ENCODE measurements around the gene CAMK1D.

Gene CAMK1D

DNA sequence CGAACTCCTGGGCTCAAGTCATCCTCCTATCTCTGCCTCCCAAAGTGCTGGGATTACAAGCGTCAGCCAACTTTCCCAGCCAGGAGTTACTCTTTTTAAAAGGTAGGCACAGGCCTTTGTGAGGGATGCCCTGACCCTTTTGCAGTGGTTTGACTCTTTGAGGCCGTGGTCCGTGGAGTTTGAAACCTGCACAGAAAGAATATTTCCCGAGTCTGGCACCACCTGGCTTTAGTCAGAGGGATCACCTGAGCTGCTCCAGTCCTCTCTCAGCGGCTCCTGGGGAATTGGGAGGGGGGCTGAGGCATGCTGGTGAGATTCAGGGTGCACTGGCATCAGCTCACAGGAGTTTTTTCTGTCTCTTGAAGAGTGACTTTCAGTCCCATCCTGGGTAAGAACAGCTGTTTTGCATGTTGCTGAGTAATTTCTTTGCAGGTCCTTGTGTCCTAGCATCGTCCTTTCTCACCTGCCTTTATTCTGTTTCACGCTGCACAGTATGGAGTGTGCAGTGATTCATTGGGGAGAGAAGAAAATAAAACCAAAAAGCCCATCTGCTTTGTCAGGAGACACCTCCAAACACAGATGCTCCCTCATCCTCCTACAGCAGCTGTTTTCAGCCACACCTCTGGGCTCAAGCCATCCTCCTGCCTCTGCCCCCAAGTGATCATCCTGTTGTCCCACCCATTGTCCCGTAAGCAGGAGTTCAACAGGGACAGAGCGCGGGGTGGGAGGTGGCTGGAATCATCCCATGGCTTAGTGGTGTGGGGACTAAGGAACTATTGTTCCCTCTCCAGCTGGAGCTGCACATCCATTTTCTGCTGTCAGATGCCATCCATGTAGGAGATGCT, 284.7 kb downstream of the CAMK1D start:
- no peak for DNase-seq

DNA sequence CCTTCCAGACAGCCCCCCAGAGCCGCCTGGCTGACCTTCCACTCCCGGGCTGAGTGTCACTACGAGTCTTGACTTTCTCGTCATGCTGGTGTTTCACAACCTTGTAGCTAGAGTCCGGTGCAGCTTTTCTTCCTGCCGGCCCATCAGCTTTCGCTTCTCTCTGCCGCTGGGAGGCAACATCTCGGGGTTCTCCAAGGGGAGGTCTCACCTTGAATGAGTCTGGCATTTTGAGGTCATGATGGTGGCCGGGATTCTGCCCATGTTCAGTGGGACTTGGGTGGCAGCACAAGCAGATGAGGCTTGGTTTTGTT, 285.2 kb downstream of the CAMK1D start:
- DNase-seq, result no peak

DNA sequence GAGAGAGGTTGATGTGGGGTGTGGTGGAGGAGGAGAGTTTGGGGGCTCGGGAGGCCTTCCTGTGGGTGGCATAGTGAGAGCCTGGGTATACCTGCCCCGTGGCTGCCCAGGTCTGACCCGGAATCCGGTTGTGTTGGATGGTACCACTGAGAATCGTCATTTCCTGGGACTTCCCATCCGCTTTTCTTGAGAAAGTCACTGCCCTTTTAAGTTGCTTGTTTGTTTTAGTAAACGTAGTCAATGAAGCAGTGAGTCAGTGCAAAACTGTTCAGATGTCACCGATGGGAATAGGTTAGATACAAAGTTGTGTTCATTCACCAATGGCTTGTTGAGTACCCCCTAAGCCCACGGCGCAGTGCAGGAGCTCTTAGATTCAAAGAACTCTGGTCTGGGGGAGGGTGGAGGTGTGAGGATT, 285.8 kb downstream of the CAMK1D start:
- no peak for DNase-seq

DNA sequence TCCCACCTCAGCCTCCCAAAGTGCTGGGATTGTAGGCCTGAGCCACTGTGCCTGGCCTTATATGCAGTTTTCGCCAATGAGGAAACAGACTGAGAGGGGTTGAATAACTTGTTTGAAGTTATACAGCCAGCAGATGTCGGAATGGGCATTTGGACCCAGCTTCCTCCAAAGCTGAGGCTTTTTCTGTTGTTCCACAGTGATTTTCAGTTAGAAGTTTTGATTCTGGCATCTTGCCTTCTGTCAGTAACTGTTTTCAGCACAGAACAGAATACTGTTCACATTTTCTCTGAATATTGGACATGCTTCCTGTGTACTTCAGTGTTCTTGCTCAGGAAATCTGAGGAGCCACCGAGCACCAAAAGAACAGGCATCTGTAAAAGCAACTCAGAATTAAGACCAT, 287.2 kb downstream of the CAMK1D start:
- DNase-seq, result no peak

DNA sequence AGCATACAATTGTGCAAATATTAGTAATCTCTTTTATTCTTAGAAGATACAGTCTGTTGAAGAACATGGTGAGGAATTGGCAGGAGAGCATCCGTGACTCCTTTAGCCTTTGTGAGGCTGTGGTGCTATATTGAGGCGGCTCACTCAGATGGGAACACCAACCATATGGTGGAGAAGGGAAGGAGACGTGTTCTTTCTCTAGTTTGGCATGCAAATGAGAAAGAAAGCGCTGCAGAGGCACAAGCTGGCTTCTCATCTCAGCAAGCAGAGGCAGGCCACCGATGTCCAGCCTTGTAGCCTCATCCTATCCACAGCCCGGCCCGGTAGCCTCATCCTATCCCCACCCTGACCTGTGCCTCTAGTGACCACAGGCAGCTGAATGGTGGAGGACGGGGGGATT, 288.3 kb downstream of the CAMK1D start:
- no peak for DNase-seq

DNA sequence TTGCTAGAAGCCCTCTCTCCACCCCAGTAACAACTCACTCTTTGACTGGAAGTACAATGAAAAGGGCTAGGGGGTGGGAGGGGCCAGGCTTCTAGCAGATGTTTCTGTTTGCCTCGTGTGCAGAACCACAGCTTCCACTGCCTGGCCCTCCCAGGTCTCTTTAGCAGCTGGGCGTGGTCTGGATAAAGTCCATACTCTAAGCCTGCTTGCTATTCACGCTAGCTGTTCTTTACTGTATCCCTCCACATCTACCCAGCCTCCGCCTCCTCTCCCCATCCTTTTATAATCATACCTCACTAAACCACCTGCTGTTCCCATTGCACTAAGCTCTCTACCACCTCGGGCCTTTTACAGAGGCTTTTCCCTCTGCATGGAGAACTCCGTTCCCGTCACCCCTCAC, 288.8 kb downstream of the CAMK1D start:
- DNase-seq, result peak; percentile 87

GRCh38 chr10:12638781-12639180, 289.4 kb downstream of the CAMK1D start:
- no peak for DNase-seq

GRCh38 chr10:12639996-12640944, 290.9 kb downstream of the CAMK1D start:
- no peak for DNase-seq

GRCh38 chr10:12642036-12642435, 292.7 kb downstream of the CAMK1D start:
- no peak for DNase-seq

- no peak for DNase-seq
Measured at GRCh38 chr10:12643279-12643678, 293.9 kb downstream of the CAMK1D start.

GRCh38 chr10:12644380-12645144, 295.2 kb downstream of the CAMK1D start:
- no peak for DNase-seq

GRCh38 chr10:12645449-12645848, 296.1 kb downstream of the CAMK1D start:
- DNase-seq, result no peak

- DNase-seq, result no peak
Measured at GRCh38 chr10:12649012-12649584, 299.8 kb downstream of the CAMK1D start.

DNA sequence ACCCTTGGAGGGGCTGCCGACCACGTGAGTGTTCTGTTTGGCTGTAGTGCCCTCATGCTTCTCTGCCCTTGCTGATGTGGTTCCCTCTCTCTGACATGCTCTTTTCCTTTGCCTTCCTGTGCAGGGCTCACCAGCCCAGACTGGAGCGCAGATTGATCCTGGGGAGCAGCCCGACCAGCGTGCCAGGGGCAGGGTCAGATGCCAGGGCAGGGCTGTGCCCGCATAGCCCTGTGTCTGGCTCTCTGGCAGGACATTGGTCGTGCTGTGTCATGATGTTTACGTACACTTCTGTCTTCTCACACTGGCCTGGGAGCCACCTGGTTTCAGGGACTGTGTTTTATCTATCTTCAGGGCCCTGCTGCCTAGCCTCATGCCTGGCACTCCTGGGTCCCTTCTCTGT, 300.8 kb downstream of the CAMK1D start:
- DNase-seq, result no peak

GRCh38 chr10:12650538-12651298, 301.4 kb downstream of the CAMK1D start:
- DNase-seq, result no peak

- no peak for DNase-seq
Measured at GRCh38 chr10:12655940-12656339, 306.6 kb downstream of the CAMK1D start.

DNA sequence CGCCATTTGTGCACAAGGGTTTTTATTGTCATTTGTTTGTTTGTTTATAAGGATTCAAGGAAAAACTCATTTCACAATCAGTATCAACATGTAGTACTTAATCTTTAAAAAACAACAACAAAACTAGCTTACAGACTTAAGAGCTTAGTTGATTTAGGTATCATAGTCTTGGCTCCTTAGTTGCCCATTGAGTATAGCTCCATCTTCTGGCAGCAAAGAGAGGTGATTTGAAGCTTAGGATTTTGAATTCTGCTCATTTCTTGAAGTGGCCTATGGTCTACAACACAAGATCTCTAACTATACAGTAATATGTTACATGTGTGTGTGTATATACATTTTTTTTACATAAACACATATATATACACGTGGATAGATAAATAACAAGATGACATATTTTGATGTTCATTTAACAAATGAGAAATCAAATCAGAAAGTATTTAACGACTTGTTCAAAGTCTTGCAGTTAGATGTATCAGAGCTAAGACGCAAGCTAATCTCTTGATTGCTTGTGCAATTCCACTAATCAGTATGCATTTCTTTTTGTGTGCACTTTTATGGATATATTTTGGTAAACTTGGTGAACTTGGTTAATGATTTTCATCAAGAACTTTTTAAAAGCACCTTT, 307.3 kb downstream of the CAMK1D start:
- peak; percentile 59 for DNase-seq

DNA sequence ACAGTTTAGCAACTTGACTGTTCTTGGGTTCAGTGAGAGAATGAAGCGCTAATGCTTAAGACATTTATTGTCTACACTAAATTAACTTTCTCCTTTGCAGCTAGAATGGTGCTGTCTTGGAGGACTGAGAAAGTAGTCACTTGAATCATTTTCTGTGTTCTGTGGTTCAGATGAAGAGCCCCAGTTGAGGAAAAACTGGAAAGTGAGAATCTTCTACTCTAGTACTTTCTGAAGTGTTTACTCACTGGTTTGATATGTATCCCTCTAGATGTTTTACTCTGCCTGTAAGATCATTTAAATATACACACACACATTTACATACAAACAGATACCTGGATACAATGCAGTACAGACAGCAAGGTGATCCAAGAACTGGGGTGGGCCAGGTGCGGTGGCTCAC, 308.1 kb downstream of the CAMK1D start:
- no peak for DNase-seq

DNA sequence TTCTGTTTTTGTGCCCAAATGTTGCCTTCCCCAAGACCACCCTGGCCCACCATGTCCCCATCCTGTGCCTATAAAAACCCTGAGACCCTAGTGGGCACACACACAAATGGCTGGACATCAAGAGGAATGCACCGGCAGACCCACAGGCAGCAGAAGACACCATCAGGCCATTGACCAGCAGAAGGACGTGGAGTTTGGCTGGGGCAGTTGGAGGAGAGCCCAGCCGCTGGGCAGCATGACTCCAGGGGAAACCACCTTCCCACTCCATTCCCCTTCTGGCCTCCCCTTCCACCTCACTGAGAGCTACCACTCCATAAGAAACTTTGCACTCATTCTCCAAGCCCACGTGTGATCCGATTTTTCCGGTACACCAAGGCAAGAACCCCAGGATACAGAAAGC, 309.2 kb downstream of the CAMK1D start:
- no peak for DNase-seq

DNA sequence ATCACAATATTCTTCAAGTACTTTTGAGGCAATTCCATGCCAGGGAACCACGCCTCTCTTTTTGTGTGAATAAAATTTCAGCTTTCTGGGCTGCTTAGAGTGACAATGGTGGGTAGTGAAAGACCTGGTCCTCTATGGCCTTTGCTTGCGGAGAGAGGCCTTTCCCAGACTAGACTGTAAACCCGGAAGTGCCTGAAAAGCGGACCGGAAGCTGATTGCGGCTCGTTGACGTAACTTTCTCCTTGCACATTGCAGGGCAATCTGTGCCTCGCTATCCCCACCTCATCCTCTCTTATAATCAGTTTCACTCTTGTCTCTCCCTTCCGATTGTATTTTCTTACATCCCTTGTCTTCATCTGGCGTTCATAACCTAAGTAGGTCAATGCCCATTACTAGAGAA, 310.4 kb downstream of the CAMK1D start:
- no peak for DNase-seq

DNA sequence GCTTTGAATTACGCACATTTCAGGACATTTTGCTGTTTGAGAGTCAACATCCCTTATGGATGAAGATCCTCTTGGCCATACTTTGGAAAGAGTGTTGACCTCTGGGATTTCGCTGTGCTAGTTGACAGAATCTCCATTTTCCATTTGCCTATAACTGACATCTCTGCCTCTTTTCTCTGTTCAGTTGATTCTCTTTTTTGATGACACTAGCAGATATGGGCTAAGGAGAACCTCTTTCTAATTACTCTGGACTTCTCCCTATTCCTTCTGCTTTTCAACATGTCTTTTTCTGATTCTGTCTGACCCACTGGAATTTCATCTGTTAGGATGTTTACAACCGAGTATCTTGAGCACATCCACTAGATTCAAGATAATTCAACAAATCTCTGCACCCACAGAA, 311.5 kb downstream of the CAMK1D start:
- no peak for DNase-seq

- no peak for DNase-seq
Measured at GRCh38 chr10:12661671-12662070, 312.3 kb downstream of the CAMK1D start.

All from NCI-H748 treated with DMSO at 0.1 percent for 48 hours (cell line).